GM03348 (cell line): ENCODE measurements around the gene MAGEB16.

Experiments used
- DNase-seq: peaks from one replicate; pipeline ENCODE4 v3.0.0; 2012; ENCODE audit warnings: low spot score

The MAGEB16 gene

GRCh38 chrX:35798042-35798441 lies at the start of gene MAGEB16:
MAGEB16 (plus strand) TSS chrX:35798342; CDS start chrX:35802197, 3,855 bp downstream.
- DNase-seq = no peak

GRCh38 chrX:35773958-35774564 lies 24.1 kb upstream of the MAGEB16 start:
- no peak for DNase-seq

GRCh38 chrX:35785075-35785474 lies 13.1 kb upstream of the MAGEB16 start:
- DNase-seq = no peak

GRCh38 chrX:35786271-35786670 lies 11.9 kb upstream of the MAGEB16 start:
- no peak for DNase-seq

- no peak for DNase-seq
These were observed 10.3 kb upstream of the MAGEB16 start for GRCh38 chrX:35787867-35788266.

- DNase-seq = no peak
These were observed 2.3 kb downstream of the MAGEB16 start for GRCh38 chrX:35800474-35800873.

GRCh38 chrX:35809781-35810180 lies 11.6 kb downstream of the MAGEB16 start:
- DNase-seq = no peak

GRCh38 chrX:35819241-35819640 lies 21.1 kb downstream of the MAGEB16 start:
- no peak for DNase-seq

GRCh38 chrX:35826503-35826902 lies 28.4 kb downstream of the MAGEB16 start:
- DNase-seq = no peak

GRCh38 chrX:35829501-35829900 lies 31.4 kb downstream of the MAGEB16 start:
- DNase-seq = no peak

- DNase-seq = no peak
These were observed 43.7 kb downstream of the MAGEB16 start for GRCh38 chrX:35841872-35842271.

GRCh38 chrX:35842674-35843073 lies 44.5 kb downstream of the MAGEB16 start:
- no peak for DNase-seq

GRCh38 chrX:35847736-35848135 lies 49.6 kb downstream of the MAGEB16 start:
- no peak for DNase-seq
